C4-2B (cell line): ENCODE measurements around the gene KRABD2.

Source experiments
- CTCF ChIP-seq: fragments of 450-650 bp; conservative IDR thresholded peaks from 2 replicates; pipeline ENCODE4 v1.5.1; 2017; ENCODE audit warnings: mild to moderate bottlenecking
- ZFX ChIP-seq: fragments of 450-650 bp; IDR thresholded peaks from 2 replicates; pipeline ENCODE4 v1.6.1; 2017

- TF ChIP-seq CTCF: no peak
- no peak for TF ChIP-seq ZFX
Measured at GRCh38 chr17:8402921-8403536, 26.5 kb upstream of the KRABD2 start.
